Ascending aorta (tissue), 2 donors: ENCODE data around the gene XDH. TPM values are rescaled to one million over a fixed set of nuclear protein-coding genes. Genes with fewer than 3 reads are reported as not detected.

Experiments used
- DNase-seq, 2 donors: peaks; one replicate each; pipeline ENCODE4 v3.0.0-alpha.2; 2019; ENCODE audit warnings: low spot score in 2 of 2
- H3K27ac ChIP-seq, 2 donors: fragments of 200-600 bp; sonication (generic); one replicate each; pipeline ENCODE4 v1.5.1; 2016 to 2017; ENCODE audit warnings: mild to moderate bottlenecking in 1 of 2
- H3K27me3 ChIP-seq: fragments of 200-600 bp; sonication (generic); one replicate; pipeline ENCODE4 v1.5.1; 2017
- H3K36me3 ChIP-seq, 2 donors: fragments of 200-600 bp; sonication (generic); one replicate each; pipeline ENCODE4 v1.5.1; 2016
- H3K4me1 ChIP-seq, 2 donors: fragments of 200-600 bp; sonication (generic); one replicate each; pipeline ENCODE4 v1.5.1; 2016 to 2017; ENCODE audit warnings: mild to moderate bottlenecking in 1 of 2
- H3K4me3 ChIP-seq, 2 donors: fragments of 200-600 bp; sonication (generic); one replicate each; pipeline ENCODE4 v1.5.1; 2016 to 2017; ENCODE audit warnings: mild to moderate bottlenecking in 1 of 2
- H3K9me3 ChIP-seq, 2 donors: fragments of 200-600 bp; sonication (generic); one replicate each; pipeline ENCODE4 v1.5.1; 2016
- CTCF ChIP-seq, 3 experiments: fragments of 200-600 bp in 2 of 3; fragments of 450-650 bp in 1 of 3; sonication (generic) in 2 of 3; IDR thresholded peaks; one replicate each; pipeline ENCODE4 v1.5.1; 2016 to 2019; ENCODE audit warnings: antibody characterized with exemption in 3 of 3, mild to moderate bottlenecking in 1 of 3, moderate library complexity in 1 of 3
- intact Hi-C: fragments of 100-400 bp; cut with DNase I; formaldehyde crosslinking; loops from one replicate; pipeline ENCODE4 v1.15.1; 2023
- total RNA-seq: library from RNA; depleted of rRNA; stranded (reverse); fragments of >200 nt; gene quantifications from one replicate; pipeline ENCODE4 v1.1.0, GENCODE V29; 2016

The XDH gene
- total RNA-seq, 1 donor from 2014 or later: not detected

DNA sequence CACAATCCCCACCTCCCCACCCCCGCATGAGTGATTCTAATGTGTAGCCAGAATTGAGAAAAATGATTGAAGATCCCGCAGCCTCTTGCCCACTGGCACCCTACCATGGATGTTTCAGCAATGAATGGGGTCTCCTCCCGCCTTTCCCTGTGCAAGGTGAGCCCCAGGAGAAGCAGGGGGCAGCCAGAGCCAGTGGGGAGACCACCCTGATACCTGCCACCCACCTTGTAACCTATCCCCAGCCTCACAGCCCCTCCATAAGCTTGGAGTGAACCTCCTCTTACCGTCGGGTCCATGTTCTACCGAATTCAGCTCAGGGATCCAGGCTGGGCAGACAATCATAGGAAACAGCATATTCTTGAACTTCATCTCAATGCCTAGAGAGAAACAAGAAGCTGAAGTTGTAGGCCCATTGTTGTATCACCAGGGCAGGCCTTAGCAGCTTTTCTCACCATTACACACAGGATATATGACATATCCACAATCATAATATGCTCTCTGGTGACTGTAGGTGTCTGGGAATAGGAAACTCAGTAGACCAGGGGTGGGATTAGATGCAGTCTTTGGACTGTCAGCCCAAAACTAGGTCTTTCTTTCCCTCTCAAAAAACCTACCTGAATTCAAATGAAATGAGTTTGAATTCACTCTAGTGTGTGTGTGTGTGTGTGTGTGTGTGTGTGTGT, 30.9 kb downstream of the XDH start:
- Histone ChIP-seq H3K36me3 (no peaks in the 10 kb centered on the region), H3K9me3 (no peaks in the 10 kb centered on the region), H3K4me3 (no peak overlapping the region), H3K27ac (no peak overlapping the region), H3K4me1 (no peaks in the 10 kb centered on the region), H3K27me3 (no peaks in the 10 kb centered on the region)
- intact Hi-C loops: no loop called here
- TF ChIP-seq CTCF (IDR thresholded peaks at IDR 0.05): no peak
- DNase-seq: no peak

- no peak for DNase-seq
- intact Hi-C loops: no loop called here
- Histone ChIP-seq H3K27ac (no peak overlapping the region), H3K4me3 (no peak overlapping the region), H3K4me1 (no peaks in the 10 kb centered on the region), H3K27me3 (no peaks in the 10 kb centered on the region), H3K9me3 (no peaks in the 10 kb centered on the region), H3K36me3 (no peaks in the 10 kb centered on the region)
- TF ChIP-seq CTCF (IDR thresholded peaks at IDR 0.05): no peak
Measured at GRCh38 chr2:31382452-31383120, 32.0 kb downstream of the XDH start.

DNA sequence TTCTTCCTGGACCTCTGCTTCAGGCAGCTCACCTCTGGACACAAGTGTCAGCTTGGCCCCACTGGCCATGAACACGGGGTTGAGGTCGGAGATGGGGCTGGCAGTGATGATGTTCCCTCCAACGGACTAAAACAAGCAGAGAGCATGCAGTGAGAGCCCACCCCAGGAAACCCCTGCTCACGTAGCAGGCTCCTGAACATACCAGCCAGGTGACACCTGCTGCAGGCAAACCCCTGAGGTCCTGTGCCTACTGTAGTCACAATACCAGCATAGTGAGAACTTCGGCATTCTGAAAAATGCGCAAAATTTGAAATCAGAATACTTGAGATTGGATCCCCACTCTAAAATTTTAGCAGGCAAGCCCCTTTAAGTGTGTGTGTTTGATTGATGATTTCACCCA, 32.9 kb downstream of the XDH start:
- intact Hi-C loops: no loop called here
- Histone ChIP-seq H3K27me3 (no peaks in the 10 kb centered on the region), H3K36me3 (no peaks in the 10 kb centered on the region), H3K9me3 (no peaks in the 10 kb centered on the region), H3K4me1 (no peaks in the 10 kb centered on the region), H3K27ac (no peak overlapping the region), H3K4me3 (no peak overlapping the region)
- no peak for TF ChIP-seq CTCF (IDR thresholded peaks at IDR 0.05)
- no peak for DNase-seq

GRCh38 chr2:31380243-31380642, 34.3 kb downstream of the XDH start:
- Histone ChIP-seq H3K27ac (no peak overlapping the region), H3K27me3 (no peaks in the 10 kb centered on the region), H3K9me3 (no peaks in the 10 kb centered on the region), H3K4me3 (no peak overlapping the region), H3K4me1 (no peaks in the 10 kb centered on the region), H3K36me3 (no peaks in the 10 kb centered on the region)
- intact Hi-C loops: no loop called here
- no peak for DNase-seq
- TF ChIP-seq CTCF (IDR thresholded peaks at IDR 0.05): no peak

GRCh38 chr2:31379747-31380146, 34.8 kb downstream of the XDH start:
- TF ChIP-seq CTCF (IDR thresholded peaks at IDR 0.05): no peak
- intact Hi-C loops: no loop called here
- H3K4me1 ChIP-seq: no peaks in the 10 kb centered on the region

More at GRCh38 chr2:31379747-31380146, 34.8 kb downstream of the XDH start:
- no peak for DNase-seq
- Histone ChIP-seq H3K4me3 (no peak overlapping the region), H3K9me3 (no peaks in the 10 kb centered on the region), H3K36me3 (no peaks in the 10 kb centered on the region), H3K27ac (no peak overlapping the region), H3K27me3 (no peaks in the 10 kb centered on the region)
